ENCODE measurements around the gene TCEAL4. TPM values are rescaled to one million over a fixed set of nuclear protein-coding genes. Genes with fewer than 3 reads are reported as not detected.

The TCEAL4 gene
- 63.3 and 63.9 TPM in 2 replicates for total RNA-seq (2014; rRNA removed; shearing (Covaris generic))

- DNase-seq (ENCODE audit: low spot score) = no peak
These were observed at the start of gene TCEAL4 for GRCh38 chrX:103585411-103586313. TSS of gene TCEAL4 (plus strand) at chrX:103585515. CDS start at chrX:103586676, 1,161 bp downstream.

GRCh38 chrX:103536071-103536470, 49.2 kb upstream of the TCEAL4 start:
- no peak for DNase-seq (ENCODE audit: low spot score)

- DNase-seq (ENCODE audit: low spot score) = no peak
These were observed 48.6 kb upstream of the TCEAL4 start for GRCh38 chrX:103536732-103537131.

- no peak for DNase-seq (ENCODE audit: low spot score)
These were observed 47.4 kb upstream of the TCEAL4 start for GRCh38 chrX:103537871-103538387.

- DNase-seq (ENCODE audit: low spot score) = no peak
These were observed 46.6 kb upstream of the TCEAL4 start for GRCh38 chrX:103538728-103539127.

GRCh38 chrX:103539695-103540094, 45.6 kb upstream of the TCEAL4 start:
- no peak for DNase-seq (ENCODE audit: low spot score)

GRCh38 chrX:103540145-103540544, 45.2 kb upstream of the TCEAL4 start:
- no peak for DNase-seq (ENCODE audit: low spot score)

- DNase-seq (ENCODE audit: low spot score) = no peak
These were observed 35.4 kb upstream of the TCEAL4 start for GRCh38 chrX:103549916-103550315.

- no peak for DNase-seq (ENCODE audit: low spot score)
These were observed 34.8 kb upstream of the TCEAL4 start for GRCh38 chrX:103550415-103551051.

- DNase-seq (ENCODE audit: low spot score) = no peak
These were observed 33.1 kb upstream of the TCEAL4 start for GRCh38 chrX:103552236-103552635.

GRCh38 chrX:103554687-103555424, 30.5 kb upstream of the TCEAL4 start:
- no peak for DNase-seq (ENCODE audit: low spot score)

GRCh38 chrX:103556963-103557612, 28.2 kb upstream of the TCEAL4 start:
- DNase-seq (ENCODE audit: low spot score) = no peak

GRCh38 chrX:103560256-103560655, 25.1 kb upstream of the TCEAL4 start:
- no peak for DNase-seq (ENCODE audit: low spot score)

- peak; percentile 11 for DNase-seq (ENCODE audit: low spot score)
These were observed 22.5 kb upstream of the TCEAL4 start for GRCh38 chrX:103562801-103563200.

- DNase-seq (ENCODE audit: low spot score) = no peak
These were observed 20.1 kb upstream of the TCEAL4 start for GRCh38 chrX:103565197-103565596.

GRCh38 chrX:103565752-103566151, 19.6 kb upstream of the TCEAL4 start:
- peak; percentile 23 for DNase-seq (ENCODE audit: low spot score)

- DNase-seq (ENCODE audit: low spot score) = no peak
These were observed 14.2 kb upstream of the TCEAL4 start for GRCh38 chrX:103571121-103571520.

GRCh38 chrX:103571726-103572125, 13.6 kb upstream of the TCEAL4 start:
- no peak for DNase-seq (ENCODE audit: low spot score)

- DNase-seq (ENCODE audit: low spot score) = no peak
These were observed 12.1 kb upstream of the TCEAL4 start for GRCh38 chrX:103573202-103573601.

- no peak for DNase-seq (ENCODE audit: low spot score)
These were observed 719 bp upstream of the TCEAL4 start for GRCh38 chrX:103584596-103584995.

- no peak for DNase-seq (ENCODE audit: low spot score)
These were observed 965 bp downstream of the TCEAL4 start for GRCh38 chrX:103586314-103586646.

GRCh38 chrX:103586659-103587058, 1.3 kb downstream of the TCEAL4 start:
- no peak for DNase-seq (ENCODE audit: low spot score)

All from A172 (cell line).